PC-9 (cell line): ENCODE measurements around the gene METTL16. TPM values are rescaled to one million over a fixed set of nuclear protein-coding genes. Genes with fewer than 3 reads are reported as not detected.

ENCODE experiments used
- BruUV-seq: library from RNA; stranded (reverse); fragments of 400-500 nt; replicated peaks from 2 replicates; lab custom pipeline; 2021; lab: Mats Ljungman, UMichigan
- CTCF ChIA-PET: fragments of 300-600 bp; sonication (Branson Sonifier 250); formaldehyde crosslinking; loops from one replicate; lab custom pipeline; 2022; ENCODE audit warnings: antibody characterized with exemption; lab: Charles Lee
- POLR2A ChIA-PET: fragments of 300-600 bp; sonication (Branson Sonifier 250); formaldehyde crosslinking; loops from one replicate; lab custom pipeline; 2022; ENCODE audit warnings: antibody characterized with exemption; ENCODE audit not compliant: unreplicated experiment; lab: Charles Lee
- DNase-seq, 2 experiments: peaks; one replicate each; pipeline versions ENCODE4 v3.0.0 to v3.0.0-alpha.2; 2015 to 2022; ENCODE audit warnings: mixed read lengths in 1 of 2
- H2AFZ ChIP-seq: fragments of 200-600 bp; sonication (generic); 2 replicates; pipeline ENCODE4 v1.8.1; 2017; ENCODE audit warnings: antibody characterized with exemption
- H3F3A ChIP-seq: fragments of 200-600 bp; sonication (generic); 2 replicates; pipeline ENCODE4 v1.8.1; 2017; ENCODE audit warnings: antibody characterized with exemption, mild to moderate bottlenecking, low read depth; ENCODE audit not compliant: insufficient read depth
- H3K27ac ChIP-seq: fragments of 200-600 bp; sonication (generic); 2 replicates; pipeline ENCODE4 v1.6.1; 2016; ENCODE audit warnings: mixed run types
- H3K27me3 ChIP-seq: fragments of 200-600 bp; sonication (generic); 2 replicates; pipeline ENCODE4 v1.6.1; 2016; ENCODE audit warnings: low read depth, mixed run types; ENCODE audit not compliant: insufficient read depth
- H3K36me3 ChIP-seq: fragments of 200-600 bp; sonication (generic); 2 replicates; pipeline ENCODE4 v1.6.1; 2016; ENCODE audit warnings: low read depth, mixed run types
- H3K4me1 ChIP-seq: fragments of 200-600 bp; sonication (generic); replicated peaks from 2 replicates; pipeline ENCODE4 v1.6.1; 2016; ENCODE audit warnings: mixed run types; ENCODE audit not compliant: insufficient read depth
- H3K4me2 ChIP-seq: fragments of 200-600 bp; sonication (generic); 2 replicates; pipeline ENCODE4 v1.6.1; 2017; ENCODE audit warnings: mixed run types
- H3K4me3 ChIP-seq: fragments of 200-600 bp; sonication (generic); 2 replicates; pipeline ENCODE4 v1.6.1; 2016; ENCODE audit warnings: mixed run types
- H3K79me2 ChIP-seq: fragments of 200-600 bp; sonication (generic); 2 replicates; pipeline ENCODE4 v1.6.1; 2017; ENCODE audit warnings: low read depth, mixed run types
- H3K9me2 ChIP-seq: fragments of 200-600 bp; sonication (generic); 2 replicates; pipeline ENCODE4 v1.8.1; 2017; ENCODE audit warnings: mild to moderate bottlenecking; ENCODE audit not compliant: insufficient read depth
- H3K9me3 ChIP-seq: fragments of 200-600 bp; sonication (generic); 2 replicates; pipeline ENCODE4 v1.8.1; 2016; ENCODE audit warnings: low read depth; ENCODE audit not compliant: insufficient read depth
- H4K20me1 ChIP-seq: fragments of 200-600 bp; sonication (generic); 2 replicates; pipeline ENCODE4 v1.8.1; 2017; ENCODE audit not compliant: insufficient read depth
- EZH2 ChIP-seq: fragments of 200-600 bp; sonication (generic); IDR thresholded peaks from 2 replicates; pipeline ENCODE4 v1.8.0; 2017; ENCODE audit warnings: antibody characterized with exemption, low read depth
- intact Hi-C: fragments of 100-400 bp; cut with micrococcal nuclease; formaldehyde crosslinking; loops from one replicate; pipeline ENCODE4 v1.10.0; 2022; ENCODE audit not compliant: unreplicated experiment
- total RNA-seq: library from RNA; stranded (reverse); gene quantifications from 2 replicates; pipeline ENCODE4 v1.2.3, GENCODE V29; 2021
- TF ChIP-seq, protein P1 (sequence below): fragments of 200-600 bp; sonication (generic); conservative IDR thresholded peaks from 2 replicates; pipeline ENCODE4 v1.6.1; 2017; ENCODE audit warnings: mixed run types, antibody characterized with exemption, mild to moderate bottlenecking, moderate library complexity

METTL16 gene
- total RNA-seq, 1 experiment from 2014 or later, result 46.2 TPM

DNA sequence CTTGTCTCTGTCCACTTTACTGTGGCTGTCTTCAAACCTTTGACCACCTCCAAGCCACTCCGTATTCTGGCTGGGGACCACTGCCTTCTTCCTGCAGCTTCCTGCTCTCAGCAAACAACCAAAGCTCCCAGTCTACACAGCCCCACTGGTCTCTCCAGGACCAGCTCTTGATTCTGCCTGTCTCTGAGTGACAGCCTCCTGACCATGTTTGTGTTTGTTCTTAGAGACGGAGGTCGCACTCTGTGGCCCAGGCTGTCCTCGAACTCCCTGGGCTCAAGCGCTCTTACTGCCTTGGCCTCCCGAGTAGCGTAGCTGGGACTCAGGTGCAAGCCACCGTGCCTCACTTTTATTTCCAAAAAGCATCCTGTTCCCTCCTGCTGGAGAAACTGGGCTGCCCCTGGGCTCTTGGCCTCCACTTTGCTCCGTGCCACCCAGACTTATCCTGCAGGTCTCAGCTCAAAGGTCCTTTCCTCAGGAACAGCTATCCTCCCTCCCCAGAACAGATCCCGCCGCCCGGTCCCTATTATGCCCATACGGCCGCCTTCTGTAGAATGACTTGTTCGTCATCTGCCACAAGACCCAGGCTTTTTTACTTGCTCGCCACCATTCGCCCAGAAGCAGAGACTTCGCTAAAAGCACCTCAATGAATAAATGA is 120.0 kb downstream of the METTL16 start:
- H3F3A ChIP-seq, result peaks cover 27% of the 10 kb centered on the region
- no peak overlapping the region for H2AFZ ChIP-seq
- peaks cover 36% of the 10 kb centered on the region for H4K20me1 ChIP-seq

DNA sequence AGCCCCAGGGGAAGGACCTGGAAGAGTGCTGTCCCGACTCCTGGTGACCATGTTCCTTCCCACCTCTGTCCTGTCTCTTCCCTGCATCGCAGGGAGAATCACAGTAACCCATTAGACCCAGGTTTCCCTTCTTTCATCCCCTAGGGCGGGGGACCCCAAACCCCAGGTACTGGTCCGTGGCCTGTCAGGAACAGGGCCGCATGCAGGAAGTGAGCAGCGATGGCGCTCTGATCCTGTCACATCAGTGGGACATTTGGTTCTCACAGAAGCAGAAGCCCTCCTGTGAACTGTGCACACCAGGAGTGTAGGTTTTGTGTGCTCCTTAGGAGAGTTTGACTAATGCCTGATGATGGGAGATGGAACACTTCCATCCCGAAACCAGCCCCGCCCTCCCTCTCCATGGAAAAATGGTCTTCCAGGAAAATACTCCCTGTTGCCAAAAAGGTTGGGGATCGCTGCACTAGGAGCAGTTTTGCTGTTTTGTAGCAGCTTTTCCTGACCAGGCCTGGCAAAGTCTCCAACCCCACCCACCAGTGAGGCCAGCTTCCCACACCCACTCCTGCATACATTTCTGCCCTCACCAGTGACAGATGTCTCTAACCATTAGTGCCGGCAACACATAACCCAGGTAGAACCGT is 121.4 kb downstream of the METTL16 start:
- Histone ChIP-seq H4K20me1 (peaks cover 25% of the 10 kb centered on the region; the same call in 1 of the 2 replicates), H3K9me2 (no peaks in the 10 kb centered on the region), H3F3A (peaks cover 20% of the 10 kb centered on the region; the same call in 1 of the 2 replicates), H3K9me3 (no peaks in the 10 kb centered on the region), H2AFZ (no peak overlapping the region), H3K27me3 (no peaks in the 10 kb centered on the region), H3K4me3 (no peak overlapping the region), H3K79me2 (peaks cover 30% of the 10 kb centered on the region), H3K27ac (no peak overlapping the region), H3K4me1 (peaks cover 10% of the 10 kb centered on the region), H3K36me3 (0 out of 2 replicates have a peak, but pooled peaks cover 5% of the 10 kb centered on the region), H3K4me2 (no peak overlapping the region)
- BruUV-seq, result no TSS peak
- intact Hi-C loops, result no loop called here
- DNase-seq, result no peak
- ChIA-PET CTCF (no interaction called here), POLR2A (no interaction called here)
- TF ChIP-seq, protein P1, sequence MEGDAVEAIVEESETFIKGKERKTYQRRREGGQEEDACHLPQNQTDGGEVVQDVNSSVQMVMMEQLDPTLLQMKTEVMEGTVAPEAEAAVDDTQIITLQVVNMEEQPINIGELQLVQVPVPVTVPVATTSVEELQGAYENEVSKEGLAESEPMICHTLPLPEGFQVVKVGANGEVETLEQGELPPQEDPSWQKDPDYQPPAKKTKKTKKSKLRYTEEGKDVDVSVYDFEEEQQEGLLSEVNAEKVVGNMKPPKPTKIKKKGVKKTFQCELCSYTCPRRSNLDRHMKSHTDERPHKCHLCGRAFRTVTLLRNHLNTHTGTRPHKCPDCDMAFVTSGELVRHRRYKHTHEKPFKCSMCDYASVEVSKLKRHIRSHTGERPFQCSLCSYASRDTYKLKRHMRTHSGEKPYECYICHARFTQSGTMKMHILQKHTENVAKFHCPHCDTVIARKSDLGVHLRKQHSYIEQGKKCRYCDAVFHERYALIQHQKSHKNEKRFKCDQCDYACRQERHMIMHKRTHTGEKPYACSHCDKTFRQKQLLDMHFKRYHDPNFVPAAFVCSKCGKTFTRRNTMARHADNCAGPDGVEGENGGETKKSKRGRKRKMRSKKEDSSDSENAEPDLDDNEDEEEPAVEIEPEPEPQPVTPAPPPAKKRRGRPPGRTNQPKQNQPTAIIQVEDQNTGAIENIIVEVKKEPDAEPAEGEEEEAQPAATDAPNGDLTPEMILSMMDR, result no peak
- TF ChIP-seq EZH2, result no peak

More for the DNA sequence above, 120.0 kb downstream of the METTL16 start:
- Histone ChIP-seq H3K36me3 (0 out of 2 replicates have a peak, but pooled peaks cover 5% of the 10 kb centered on the region), H3K4me1 (peaks cover 24% of the 10 kb centered on the region), H3K9me2 (no peaks in the 10 kb centered on the region), H3K4me3 (peak overlapping the region; percentile 63), H3K4me2 (peak overlapping the region; percentile 92), H3K27me3 (no peaks in the 10 kb centered on the region), H3K79me2 (peaks cover 42% of the 10 kb centered on the region), H3K9me3 (no peaks in the 10 kb centered on the region), H3K27ac (peak overlapping the region; percentile 60)
- POLR2A ChIA-PET, result interaction anchor here (0.7 to 2.5 kb wide), 3 partner anchors 10 to 15 kb away, joined by 3 to 31 read pairs (median 26); no protein-coding TSS in a partner anchor
- intact Hi-C loops, result loop anchor here (1.0 to 2.0 kb wide), 3 partner anchors 10 to 33 kb away; partner anchors contain the start of gene MNT
- BruUV-seq, result no TSS peak
- DNase-seq, result no peak
- CTCF ChIA-PET, result interaction anchor here (0.9 to 1.8 kb wide), 2 partner anchors 9 kb away, joined by 4 to 8 read pairs; no protein-coding TSS in a partner anchor
- TF ChIP-seq, protein P1, result no peak
- TF ChIP-seq EZH2, result no peak

- Histone ChIP-seq H3K9me2 (no peaks in the 10 kb centered on the region), H3K9me3 (no peaks in the 10 kb centered on the region), H3K4me2 (no peak overlapping the region), H3K27ac (no peak overlapping the region), H3K4me1 (peaks cover 10% of the 10 kb centered on the region), H3K4me3 (no peak overlapping the region), H3K36me3 (0 out of 2 replicates have a peak, but pooled peaks cover 5% of the 10 kb centered on the region), H3F3A (peaks cover 22% of the 10 kb centered on the region; the same call in 1 of the 2 replicates), H3K27me3 (no peaks in the 10 kb centered on the region), H4K20me1 (peaks cover 24% of the 10 kb centered on the region; the same call in 1 of the 2 replicates), H3K79me2 (peaks cover 18% of the 10 kb centered on the region), H2AFZ (no peak overlapping the region)
- BruUV-seq, result no TSS peak
- intact Hi-C loops, result no loop called here
- DNase-seq, result no peak
- ChIA-PET POLR2A (no interaction called here), CTCF (no interaction called here)
- TF ChIP-seq, protein P1, result no peak
- TF ChIP-seq EZH2, result no peak
Observed at GRCh38 chr17:2388683-2389055, 123.0 kb downstream of the METTL16 start.
